ENCODE results near the gene SIM2.
"Not testable (repeated sequence)": the region's sequence is repeated elsewhere in the genome, so short reads cannot be mapped to it uniquely, and the experiment has no call there.

The SIM2 gene

GRCh38 chr21:36698981-36699545, at the start of gene SIM2:
Gene SIM2 (plus strand): TSS chr21:36699115. CDS start chr21:36699747, 632 bp downstream.
- no peak for DNase-seq (ENCODE audit: low read depth)

GRCh38 chr21:36654324-36654723, 44.6 kb upstream of the SIM2 start:
- DNase-seq (ENCODE audit: low read depth): no peak

- DNase-seq (ENCODE audit: low read depth): no peak
Measured at GRCh38 chr21:36654796-36655325, 44.1 kb upstream of the SIM2 start.

GRCh38 chr21:36656138-36656537, 42.8 kb upstream of the SIM2 start:
- DNase-seq (ENCODE audit: low read depth): no peak

GRCh38 chr21:36657290-36657689, 41.6 kb upstream of the SIM2 start:
- DNase-seq (ENCODE audit: low read depth): not testable (repeated sequence)

- no peak for DNase-seq (ENCODE audit: low read depth)
Measured at GRCh38 chr21:36657999-36658398, 40.9 kb upstream of the SIM2 start.

- no peak for DNase-seq (ENCODE audit: low read depth)
Measured at GRCh38 chr21:36658926-36659325, 40.0 kb upstream of the SIM2 start.

- no peak for DNase-seq (ENCODE audit: low read depth)
Measured at GRCh38 chr21:36661511-36662309, 37.2 kb upstream of the SIM2 start.

- no peak for DNase-seq (ENCODE audit: low read depth)
Measured at GRCh38 chr21:36663033-36663855, 35.7 kb upstream of the SIM2 start.

- DNase-seq (ENCODE audit: low read depth): no peak
Measured at GRCh38 chr21:36664662-36664990, 34.3 kb upstream of the SIM2 start.

GRCh38 chr21:36665806-36666205, 33.1 kb upstream of the SIM2 start:
- no peak for DNase-seq (ENCODE audit: low read depth)

GRCh38 chr21:36668713-36669112, 30.2 kb upstream of the SIM2 start:
- no peak for DNase-seq (ENCODE audit: low read depth)

GRCh38 chr21:36671836-36672235, 27.1 kb upstream of the SIM2 start:
- DNase-seq (ENCODE audit: low read depth): no peak

GRCh38 chr21:36672296-36672695, 26.6 kb upstream of the SIM2 start:
- not testable (repeated sequence) for DNase-seq (ENCODE audit: low read depth)

- DNase-seq (ENCODE audit: low read depth): no peak
Measured at GRCh38 chr21:36672737-36673136, 26.2 kb upstream of the SIM2 start.

- no peak for DNase-seq (ENCODE audit: low read depth)
Measured at GRCh38 chr21:36676039-36676950, 22.6 kb upstream of the SIM2 start.

- DNase-seq (ENCODE audit: low read depth): no peak
Measured at GRCh38 chr21:36677443-36677842, 21.5 kb upstream of the SIM2 start.

GRCh38 chr21:36678538-36678937, 20.4 kb upstream of the SIM2 start:
- no peak for DNase-seq (ENCODE audit: low read depth)

GRCh38 chr21:36681117-36681631, 17.7 kb upstream of the SIM2 start:
- no peak for DNase-seq (ENCODE audit: low read depth)

- DNase-seq (ENCODE audit: low read depth): no peak
Measured at GRCh38 chr21:36684957-36685714, 13.8 kb upstream of the SIM2 start.

- DNase-seq (ENCODE audit: low read depth): no peak
Measured at GRCh38 chr21:36686955-36687354, 12.0 kb upstream of the SIM2 start.

Measured in HS-5 (cell line).